T-helper 1 cell treated with Interleukin-12 subunit alpha and Interleukin-12 subunit beta and Interleukin-4 antibody, amounts not matched to agents 30 ng/mL and 1 ng/mL, for 36 hours (primary cell): ENCODE results near the gene MILR1. TPM values are rescaled to one million over a fixed set of nuclear protein-coding genes. Genes with fewer than 3 reads are reported as not detected.
"Not testable (repeated sequence)": the region's sequence is repeated elsewhere in the genome, so short reads cannot be mapped to it uniquely, and the experiment has no call there.

Experiments
- intact Hi-C: fragments of 100-400 bp; cut with micrococcal nuclease; formaldehyde crosslinking; loops from one replicate; pipeline ENCODE4 v1.15.1; 2024
- total RNA-seq: library from RNA; stranded (reverse); gene quantifications from 2 replicates; pipeline ENCODE4 v1.2.3, GENCODE V29; 2022

Gene MILR1
- total RNA-seq, 1 donor from 2014 or later, result 5.4 TPM

- intact Hi-C loops, result no loop called here
Observed at GRCh38 chr17:64426596-64426995, 22.3 kb upstream of the MILR1 start.

DNA sequence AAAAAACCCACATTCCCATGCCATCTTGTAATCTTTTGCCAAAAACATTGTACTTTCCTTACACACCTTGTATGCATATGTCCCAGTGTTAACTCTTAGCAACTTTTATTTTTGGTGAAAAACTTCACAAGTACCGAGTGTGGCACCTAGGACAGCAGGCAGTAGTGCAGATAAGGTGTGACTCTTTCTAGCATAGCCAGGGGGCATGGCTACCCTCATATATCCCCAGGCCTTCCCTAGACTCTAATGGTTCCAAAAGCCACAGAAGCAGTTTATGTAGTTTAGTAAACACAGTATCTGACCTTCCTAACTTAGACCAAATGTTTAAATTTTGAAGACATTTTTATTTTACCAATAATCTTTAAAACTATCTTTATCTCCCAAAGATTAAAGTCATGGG, 20.5 kb upstream of the MILR1 start:
- intact Hi-C loops, result no loop called here

DNA sequence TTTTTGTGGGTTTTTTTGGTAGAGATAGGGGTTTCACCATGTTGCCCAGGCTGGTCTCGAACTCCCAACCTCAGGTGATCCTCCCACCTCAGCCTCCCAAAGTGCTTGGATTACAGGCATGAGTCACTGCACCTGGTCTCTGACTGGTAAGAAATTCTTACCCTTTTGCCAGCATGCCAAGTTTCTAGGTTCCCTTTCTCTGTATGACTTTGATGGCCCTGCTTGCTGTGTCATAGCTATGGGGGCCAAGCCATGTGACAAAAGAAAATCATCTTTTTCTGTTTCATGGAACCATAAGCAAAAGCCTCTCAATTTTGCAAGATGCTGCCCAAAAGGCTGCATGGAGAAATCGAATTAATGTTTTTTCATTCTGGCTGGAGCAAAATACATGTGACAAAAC, 18.9 kb upstream of the MILR1 start:
- intact Hi-C loops, result not testable (repeated sequence)

DNA sequence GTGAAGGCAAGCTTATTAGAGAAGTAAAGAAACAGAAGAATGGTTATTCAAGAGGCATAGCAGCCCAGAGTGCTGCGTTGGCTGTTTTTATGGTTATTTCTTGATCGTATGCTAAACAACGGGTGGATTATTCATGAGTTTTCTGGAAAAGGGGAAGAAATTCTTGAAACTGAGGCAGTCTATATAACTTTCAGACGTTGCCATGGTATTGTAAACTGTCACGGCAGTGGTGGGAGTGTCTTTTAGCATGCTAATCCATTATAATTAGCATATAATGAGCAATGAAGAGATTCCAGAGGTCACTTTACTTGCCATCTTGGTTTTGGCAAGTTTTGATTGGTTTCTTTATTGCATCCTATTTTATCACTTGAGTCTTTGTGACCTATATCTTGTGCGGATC, 17.4 kb upstream of the MILR1 start:
- intact Hi-C loops, result no loop called here

DNA sequence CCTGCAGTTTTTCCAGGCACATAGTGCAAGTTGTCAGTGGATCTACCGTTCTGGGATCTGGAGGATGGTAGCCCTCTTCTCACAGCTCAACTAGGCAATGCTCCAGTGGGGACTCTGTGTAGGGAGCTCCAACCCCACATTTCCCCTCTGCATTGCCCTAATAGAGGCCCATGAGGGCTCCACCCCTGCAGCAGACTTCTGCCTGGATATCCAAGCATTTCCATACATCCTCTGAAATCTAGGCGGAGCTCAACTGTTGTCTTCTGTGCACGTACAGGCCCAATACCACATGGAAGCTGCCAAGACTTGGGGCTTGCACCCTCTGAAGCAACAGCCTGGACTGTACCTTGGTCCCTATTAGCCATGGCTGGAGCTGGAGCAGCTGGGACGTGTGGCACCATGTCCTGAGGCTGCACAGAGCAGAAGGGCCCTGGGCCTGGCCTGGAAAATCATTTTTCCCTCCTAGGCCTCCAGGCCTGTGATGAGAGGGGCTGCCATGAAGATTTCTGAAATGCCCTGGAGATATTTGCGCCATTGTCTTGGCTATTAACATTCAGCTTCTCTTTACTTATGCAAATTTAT, 10.9 kb upstream of the MILR1 start:
- intact Hi-C loops, result no loop called here

DNA sequence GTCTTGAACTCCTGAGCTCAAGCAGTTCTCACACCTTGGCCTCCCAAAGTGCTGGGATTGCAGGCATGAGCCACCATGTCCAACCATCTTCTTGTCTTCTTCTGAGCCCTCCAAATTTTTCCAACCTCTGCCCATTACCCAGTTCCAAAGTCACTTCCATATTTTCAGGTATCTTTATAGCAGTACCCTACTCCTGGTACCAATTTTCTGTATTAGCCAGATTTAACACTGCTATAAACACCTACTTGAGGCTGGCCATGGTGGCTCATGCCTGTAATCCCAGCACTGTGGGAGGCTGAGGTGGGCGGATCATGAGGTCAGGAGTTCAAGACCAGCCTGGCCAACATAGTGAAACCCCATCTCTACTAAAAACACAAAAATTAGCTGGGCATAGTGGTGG, 9.4 kb upstream of the MILR1 start:
- intact Hi-C loops, result not testable (repeated sequence)

- intact Hi-C loops, result no loop called here
Observed at GRCh38 chr17:64439956-64440355, 9.0 kb upstream of the MILR1 start.

GRCh38 chr17:64441772-64442540, 7.0 kb upstream of the MILR1 start:
- intact Hi-C loops, result loop anchor here (2.0 kb wide), 2 partner anchors 15 to 21 kb away; no protein-coding TSS in a partner anchor

DNA sequence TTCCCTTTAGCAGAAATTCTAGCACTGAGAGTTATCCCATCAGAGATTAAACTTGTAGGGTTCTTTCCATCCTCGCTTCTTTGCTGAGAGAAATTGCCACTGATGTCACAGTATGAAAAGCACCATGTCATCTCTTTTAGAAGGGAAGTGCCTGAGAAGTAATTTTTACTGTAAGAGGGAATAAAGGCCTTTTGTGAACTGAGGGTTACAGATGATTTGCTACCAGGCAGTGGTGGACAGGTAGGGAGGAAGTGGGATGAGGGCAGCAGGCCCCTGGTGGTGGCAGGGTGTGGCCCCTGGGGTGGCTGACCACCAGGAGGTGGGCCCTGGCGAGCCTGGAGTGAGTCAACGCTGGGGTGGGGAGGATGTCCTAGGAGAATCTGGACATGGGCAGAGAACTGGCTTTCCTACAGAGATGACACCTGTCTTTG, 6.4 kb upstream of the MILR1 start:
- intact Hi-C loops, result loop anchor here (2.0 kb wide), 2 partner anchors 14 to 22 kb away; no protein-coding TSS in a partner anchor

- intact Hi-C loops, result loop anchor here (2.0 kb wide), 2 partner anchors 14 to 22 kb away; no protein-coding TSS in a partner anchor
Observed at GRCh38 chr17:64443086-64443760, 5.7 kb upstream of the MILR1 start.

DNA sequence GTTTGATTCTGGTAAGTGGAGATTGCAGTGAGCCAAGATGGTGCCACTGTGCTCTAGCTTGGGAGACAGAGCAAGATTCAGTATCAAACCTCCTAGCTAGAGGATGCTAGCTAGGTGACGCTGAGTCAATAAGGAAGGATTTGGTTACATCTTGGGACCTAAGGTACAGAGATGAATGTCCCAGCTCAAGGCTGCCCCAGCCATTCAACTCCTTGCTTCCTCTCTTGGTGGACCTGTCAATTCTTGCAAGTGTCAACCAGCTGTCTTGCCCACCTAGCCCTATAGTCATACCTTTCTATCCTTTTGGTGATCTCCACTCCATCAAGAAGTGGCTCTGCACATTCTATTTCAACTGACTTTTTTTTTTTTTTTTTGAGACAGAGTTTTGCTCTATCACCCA, 1.4 kb upstream of the MILR1 start:
- intact Hi-C loops, result no loop called here

DNA sequence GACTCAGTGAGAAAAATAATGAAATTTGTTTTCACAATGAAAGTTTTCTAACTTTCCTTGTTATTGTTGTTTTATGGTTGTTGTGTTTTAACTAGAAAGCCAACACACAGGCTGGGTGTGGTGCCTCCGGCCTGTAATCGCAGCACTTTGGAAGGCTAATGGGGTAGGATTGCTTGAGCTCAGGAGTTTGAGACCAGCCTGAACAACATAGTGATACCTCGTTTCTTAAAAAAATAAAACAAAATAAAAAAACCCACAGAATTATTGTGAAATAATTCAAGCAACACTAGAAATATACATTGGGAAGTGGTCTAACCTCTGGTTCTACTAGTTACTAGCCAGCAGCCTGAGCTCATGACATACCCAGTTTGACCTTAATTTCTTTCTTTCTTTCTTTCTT, 630 bp downstream of the MILR1 start:
- intact Hi-C loops, result no loop called here

- intact Hi-C loops, result loop anchor here (2.0 kb wide), 1 partner anchor 13 kb away; no protein-coding TSS in a partner anchor
Observed at GRCh38 chr17:64455993-64456885, 7.3 kb downstream of the MILR1 start.

DNA sequence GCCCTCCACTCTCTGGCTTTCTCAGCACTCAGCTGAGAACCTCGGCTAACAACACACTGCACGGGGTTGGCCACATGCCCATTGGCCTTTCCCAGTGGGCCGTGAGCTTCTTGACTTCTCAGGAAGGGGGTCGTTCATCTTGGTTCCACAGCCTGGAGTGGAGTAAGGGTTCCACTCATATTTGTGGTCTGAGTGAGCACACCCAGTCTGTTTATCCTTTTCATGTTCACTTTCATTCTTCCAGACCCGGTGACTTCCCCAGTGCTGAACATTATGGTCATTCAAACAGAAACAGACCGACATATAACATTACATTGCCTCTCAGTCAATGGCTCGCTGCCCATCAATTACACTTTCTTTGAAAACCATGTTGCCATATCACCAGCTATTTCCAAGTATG, 8.2 kb downstream of the MILR1 start:
- intact Hi-C loops, result loop anchor here (2.0 kb wide), 1 partner anchor 14 kb away; no protein-coding TSS in a partner anchor

GRCh38 chr17:64458756-64459155, 9.8 kb downstream of the MILR1 start:
- intact Hi-C loops, result no loop called here

GRCh38 chr17:64459284-64459747, 10.4 kb downstream of the MILR1 start:
- intact Hi-C loops, result no loop called here

DNA sequence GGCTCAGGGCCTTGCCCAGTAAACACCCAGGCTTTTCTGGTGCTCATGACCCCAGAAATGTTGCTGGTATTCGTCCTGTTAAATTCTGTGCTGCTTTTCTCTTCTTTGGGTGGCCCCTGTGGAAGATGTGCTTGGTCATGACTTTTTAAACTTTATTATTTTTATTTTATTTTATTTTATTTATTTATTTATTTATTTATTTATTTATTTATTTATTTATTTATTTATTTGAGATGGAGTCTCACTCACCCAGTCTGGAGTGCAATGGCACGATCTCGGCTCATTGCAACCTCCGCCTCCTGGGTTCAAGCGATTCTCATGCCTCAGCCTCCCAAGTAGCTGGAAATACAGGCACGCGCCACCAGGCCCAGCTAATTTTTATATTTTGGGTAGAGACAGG, 10.9 kb downstream of the MILR1 start:
- intact Hi-C loops, result not testable (repeated sequence)

DNA sequence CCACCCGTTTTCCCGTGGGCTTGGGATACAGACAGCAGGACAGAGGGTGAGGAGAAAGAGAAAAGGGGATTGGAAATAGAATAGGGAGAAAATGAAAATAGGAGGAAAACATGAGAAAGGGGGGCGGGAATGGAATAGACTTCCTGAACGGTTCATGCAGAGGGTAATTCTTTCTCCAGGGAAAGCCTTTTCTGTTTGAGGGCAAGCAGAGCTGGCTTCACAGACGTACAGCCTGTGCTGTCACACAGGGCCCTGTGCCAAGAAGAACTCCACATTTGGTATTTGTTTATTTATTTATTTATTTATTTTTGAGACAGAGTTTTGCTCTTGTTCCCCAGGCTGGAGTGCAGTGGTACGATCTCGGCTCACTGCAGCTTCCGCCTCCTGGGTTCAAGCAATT, 12.0 kb downstream of the MILR1 start:
- intact Hi-C loops, result no loop called here

GRCh38 chr17:64461788-64462187, 12.9 kb downstream of the MILR1 start:
- intact Hi-C loops, result no loop called here

GRCh38 chr17:64466019-64466735, 17.3 kb downstream of the MILR1 start:
- intact Hi-C loops, result no loop called here
